ENCODE measurements around the gene CBL. TPM values are rescaled to one million over a fixed set of nuclear protein-coding genes. Genes with fewer than 3 reads are reported as not detected.

CBL gene
- polyA plus RNA-seq, 2 of the 4 experiments (the other 2 are of a cell fraction): 6.0 to 14.1 TPM

- no peak for TF ChIP-seq PBX3 (IDR thresholded peaks at IDR 0.05)
- no peak for TF ChIP-seq SMC3 (IDR thresholded peaks at IDR 0.05)
- TF ChIP-seq ZNF302 (CRISPR knock-in tag; IDR thresholded peaks at IDR 0.05): no peak
Observed at GRCh38 chr11:119351232-119351631, 145.1 kb downstream of the CBL start (continued).

GRCh38 chr11:119352857-119353260 is 146.7 kb downstream of the CBL start:
- DNase-seq (ENCODE audit: low read depth in 1 of 2, low spot score in 1 of 2) (no peak), ATAC-seq (no peak), FAIRE-seq (no peak)
- TF ChIP-seq NFE2L2 (conservative IDR thresholded peaks at IDR 0.05; ENCODE audit: low read length) (no peak), GATA3 (IDR thresholded peaks at IDR 0.05; ENCODE audit: borderline replicate concordance) (no peak), ELK1 (IDR thresholded peaks at IDR 0.05; ENCODE audit: low read depth, low read length) (no peak), BHLHE40 (IDR thresholded peaks at IDR 0.05; ENCODE audit: low read depth, low read length) (no peak), SREBF2 (IDR thresholded peaks at IDR 0.05) (no peak), E2F6 (IDR thresholded peaks at IDR 0.05; ENCODE audit: borderline replicate concordance, low read depth) (no peak), ZC3H11A (IDR thresholded peaks at IDR 0.05) (no peak), RFX5 (IDR thresholded peaks at IDR 0.05) (no peak), ZFP36 (IDR thresholded peaks at IDR 0.05; ENCODE audit: borderline replicate concordance, partially characterized antibody) (no peak), CHD2 (IDR thresholded peaks at IDR 0.05; ENCODE audit: low read length, partially characterized antibody) (no peak), KDM1A (IDR thresholded peaks at IDR 0.05; ENCODE audit: low read depth) (no peak)
- no peaks in the 10 kb centered on the region for H3K9me3 ChIP-seq
- H3K27ac ChIP-seq: no peak overlapping the region
- CTCF ChIA-PET: interaction anchor here (1.2 to 2.7 kb wide), 6 partner anchors 9 to 122 kb away, joined by 3 to 23 read pairs (median 6); partner anchors contain the start of gene USP2
- H3K4me2 ChIP-seq: no peak overlapping the region
- POLR2A ChIA-PET: no interaction called here
- H3K4me1 ChIP-seq: peaks cover 10% of the 10 kb centered on the region; the same call in 2 of the 3 replicates
- H3K4me3 ChIP-seq: no peak overlapping the region
- WGBS (ENCODE audit: missing lambda C conversion rate): 42% methylated on average over 4 of the region's 4 CpGs

GRCh38 chr11:119355091-119355843 is 149.1 kb downstream of the CBL start:
- WGBS (ENCODE audit: missing lambda C conversion rate): 55% methylated on average over 9 of the region's 9 CpGs
- H3K27ac ChIP-seq: no peak overlapping the region
- no peak overlapping the region for H3K4me3 ChIP-seq
- ATAC-seq (no peak), FAIRE-seq (no peak), DNase-seq (ENCODE audit: low read depth in 1 of 2, low spot score in 1 of 2) (no peak)
- TF ChIP-seq POLR2A (IDR thresholded peaks at IDR 0.05; ENCODE audit: low read length) (no peak), RCOR1 (IDR thresholded peaks at IDR 0.05; ENCODE audit: low read depth, low read length) (no peak), FOXS1 (CRISPR knock-in tag; IDR thresholded peaks at IDR 0.05) (no peak), PHF8 (IDR thresholded peaks at IDR 0.05; ENCODE audit: borderline replicate concordance, low read depth) (no peak), CHD2 (IDR thresholded peaks at IDR 0.05; ENCODE audit: low read length, partially characterized antibody) (no peak), HOXB13 (CRISPR knock-in tag; IDR thresholded peaks at IDR 0.05; ENCODE audit: low read depth) (no peak), JUN (IDR thresholded peaks at IDR 0.05) (no peak), HDAC2 (IDR thresholded peaks at IDR 0.05) (no peak), ZNF302 (CRISPR knock-in tag; IDR thresholded peaks at IDR 0.05) (no peak), BHLHE40 (IDR thresholded peaks at IDR 0.05; ENCODE audit: low read depth, low read length) (no peak), ZSCAN20 (CRISPR knock-in tag; IDR thresholded peaks at IDR 0.05) (no peak), RARB (CRISPR knock-in tag; IDR thresholded peaks at IDR 0.05) (no peak)
- H3K4me2 ChIP-seq: no peak overlapping the region
- CTCF ChIA-PET: interaction anchor here (0.7 to 5.1 kb wide), 23 partner anchors 9 to 753 kb away, joined by 3 to 341 read pairs (median 5); partner anchors contain the start of genes C1QTNF5, MFRP and USP2
- POLR2A ChIA-PET: no interaction called here
- no peaks in the 10 kb centered on the region for H3K9me3 ChIP-seq
- H3K4me1 ChIP-seq: peaks cover 17% of the 10 kb centered on the region

Data from A549 (cell line).